LNCaP clone FGC (cell line): ENCODE measurements around the gene SYPL1.

Experiments
- DNase-seq: peaks from one replicate; pipeline ENCODE4 v3.0.0-alpha.2; 2011; ENCODE audit warnings: low read depth
- H3K4me3 ChIP-seq: 2 replicates; pipeline ENCODE4 v1.5.1; 2011; ENCODE audit warnings: mild to moderate bottlenecking, low read depth, low read length, control low read depth
- TF ChIP-seq, protein P1 (sequence below): IDR thresholded peaks from 2 replicates; pipeline ENCODE4 v1.5.1; 2012; ENCODE audit warnings: mild to moderate bottlenecking; ENCODE audit not compliant: control insufficient read depth, insufficient read depth; ENCODE audit errors: extremely low read depth

Gene SYPL1

GRCh38 chr7:106059556-106059955 is 52.6 kb downstream of the SYPL1 start:
- no peak for DNase-seq
- TF ChIP-seq, protein P1, sequence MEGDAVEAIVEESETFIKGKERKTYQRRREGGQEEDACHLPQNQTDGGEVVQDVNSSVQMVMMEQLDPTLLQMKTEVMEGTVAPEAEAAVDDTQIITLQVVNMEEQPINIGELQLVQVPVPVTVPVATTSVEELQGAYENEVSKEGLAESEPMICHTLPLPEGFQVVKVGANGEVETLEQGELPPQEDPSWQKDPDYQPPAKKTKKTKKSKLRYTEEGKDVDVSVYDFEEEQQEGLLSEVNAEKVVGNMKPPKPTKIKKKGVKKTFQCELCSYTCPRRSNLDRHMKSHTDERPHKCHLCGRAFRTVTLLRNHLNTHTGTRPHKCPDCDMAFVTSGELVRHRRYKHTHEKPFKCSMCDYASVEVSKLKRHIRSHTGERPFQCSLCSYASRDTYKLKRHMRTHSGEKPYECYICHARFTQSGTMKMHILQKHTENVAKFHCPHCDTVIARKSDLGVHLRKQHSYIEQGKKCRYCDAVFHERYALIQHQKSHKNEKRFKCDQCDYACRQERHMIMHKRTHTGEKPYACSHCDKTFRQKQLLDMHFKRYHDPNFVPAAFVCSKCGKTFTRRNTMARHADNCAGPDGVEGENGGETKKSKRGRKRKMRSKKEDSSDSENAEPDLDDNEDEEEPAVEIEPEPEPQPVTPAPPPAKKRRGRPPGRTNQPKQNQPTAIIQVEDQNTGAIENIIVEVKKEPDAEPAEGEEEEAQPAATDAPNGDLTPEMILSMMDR, result no peak

GRCh38 chr7:106058928-106059324 is 53.2 kb downstream of the SYPL1 start:
- no peak for DNase-seq
- TF ChIP-seq, protein P1, result no peak
- no peak overlapping the region for H3K4me3 ChIP-seq

More at GRCh38 chr7:106059556-106059955, 52.6 kb downstream of the SYPL1 start:
- H3K4me3 ChIP-seq, result no peak overlapping the region

DNA sequence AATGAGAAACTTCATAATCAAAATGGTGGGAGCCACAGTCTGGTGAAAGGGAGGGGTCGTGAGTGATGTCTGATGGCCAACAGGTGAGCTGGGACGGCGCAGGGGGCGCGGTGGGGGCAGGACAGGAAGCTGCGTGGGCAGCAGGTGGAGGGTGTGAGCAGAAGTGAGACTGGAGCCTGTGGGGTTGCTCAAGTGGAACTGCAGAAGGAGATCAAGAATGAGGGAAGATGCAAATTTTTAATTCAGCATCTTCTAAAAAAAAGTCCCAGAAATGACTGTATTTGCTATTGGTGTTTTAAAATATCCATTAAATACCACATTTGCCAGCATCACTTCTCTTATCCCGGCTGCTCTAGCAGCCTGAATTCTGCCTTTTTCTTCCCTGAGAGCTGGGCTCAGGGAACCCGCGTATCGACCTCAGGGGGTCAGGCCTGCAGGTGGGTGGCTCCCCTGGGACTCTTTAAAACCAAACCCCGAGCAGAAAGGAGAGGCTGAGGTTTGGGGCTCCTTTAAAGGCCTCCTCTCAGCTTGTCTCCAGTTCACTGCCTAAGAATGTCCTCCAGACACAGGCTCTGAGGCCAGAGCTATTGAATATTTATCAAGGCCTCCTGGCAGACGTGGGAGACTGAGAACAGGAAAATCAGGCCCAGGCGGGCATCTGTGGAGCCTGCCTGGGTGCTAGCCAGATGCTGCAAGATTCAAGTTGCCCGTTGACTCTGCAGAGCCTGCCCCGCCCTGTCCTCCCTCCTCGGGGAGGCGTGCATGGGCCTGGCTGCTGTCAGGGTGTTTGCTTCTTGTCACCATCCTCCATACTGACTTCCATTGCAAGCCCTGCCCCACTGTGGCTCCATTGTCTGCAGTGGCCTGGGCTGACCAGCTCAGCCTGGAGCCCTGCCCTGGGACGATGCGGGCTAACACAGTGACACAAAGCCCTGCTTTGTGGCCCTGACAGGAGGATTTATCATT is 53.9 kb downstream of the SYPL1 start:
- peak; percentile 95 for DNase-seq
- no peak overlapping the region for H3K4me3 ChIP-seq
- TF ChIP-seq, protein P1, result no peak

GRCh38 chr7:106057204-106057961 is 54.7 kb downstream of the SYPL1 start:
- H3K4me3 ChIP-seq, result no peak overlapping the region
- no peak for DNase-seq
- TF ChIP-seq, protein P1, result no peak

GRCh38 chr7:106056513-106057203 is 55.5 kb downstream of the SYPL1 start:
- H3K4me3 ChIP-seq, result no peak overlapping the region
- peak; percentile 56 for DNase-seq

DNA sequence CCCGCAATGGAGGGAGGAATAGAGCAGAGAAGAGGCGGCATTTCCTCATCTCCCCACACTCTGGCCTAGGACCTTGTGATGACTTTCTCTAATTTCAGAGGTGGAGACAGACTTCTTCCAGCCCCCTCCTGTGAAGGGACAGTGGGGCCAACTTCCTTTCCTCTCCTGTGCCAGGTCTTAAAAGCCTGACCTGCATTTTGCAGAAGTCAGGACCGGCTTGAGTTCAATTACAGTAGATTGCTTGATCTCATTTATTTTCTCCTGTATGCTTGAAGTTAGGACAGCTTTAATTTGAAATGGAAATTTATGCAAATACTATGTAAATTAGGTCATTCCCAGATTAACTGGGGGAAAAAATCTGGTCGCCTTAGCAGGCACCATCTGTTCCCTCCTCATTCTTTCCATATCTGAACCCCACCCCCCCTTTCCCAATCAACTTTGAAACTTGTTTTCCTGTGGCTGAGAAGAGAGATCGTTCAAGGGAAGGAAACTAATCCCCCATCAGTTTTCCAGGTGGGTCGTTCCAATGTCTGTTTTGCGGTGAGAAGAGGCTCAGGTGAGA is 57.1 kb downstream of the SYPL1 start:
- H3K4me3 ChIP-seq, result no peak overlapping the region
- TF ChIP-seq, protein P1, result no peak

More at GRCh38 chr7:106056513-106057203, 55.5 kb downstream of the SYPL1 start:
- TF ChIP-seq, protein P1, result peak; percentile 91

More for the DNA sequence above, 57.1 kb downstream of the SYPL1 start:
- no peak for DNase-seq
